ENCODE data around the gene TBCD. TPM values are rescaled to one million over a fixed set of nuclear protein-coding genes. Genes with fewer than 3 reads are reported as not detected.
"Not testable (repeated sequence)": the region's sequence is repeated elsewhere in the genome, so short reads cannot be mapped to it uniquely, and the experiment has no call there.

TBCD gene
- polyA plus RNA-seq, 12 donors: 47.5 to 79.6 (median 55.9) TPM; not detected in 1

GRCh38 chr17:82970067-82970466 is 218.2 kb downstream of the TBCD start:
- no peak for DNase-seq

GRCh38 chr17:82970818-82971590 is 219.1 kb downstream of the TBCD start:
- no peak for DNase-seq

GRCh38 chr17:82972836-82973372 is 221.0 kb downstream of the TBCD start:
- DNase-seq: no peak

- no peak for DNase-seq
Measured at GRCh38 chr17:82973456-82974135, 221.7 kb downstream of the TBCD start.

- DNase-seq: no peak
Measured at GRCh38 chr17:82974136-82974952, 222.5 kb downstream of the TBCD start.

GRCh38 chr17:82976982-82977488 is 225.2 kb downstream of the TBCD start:
- no peak for DNase-seq

GRCh38 chr17:82977606-82978005 is 225.7 kb downstream of the TBCD start:
- DNase-seq: no peak

GRCh38 chr17:82978765-82979349 is 227.0 kb downstream of the TBCD start:
- no peak for DNase-seq

GRCh38 chr17:82979718-82980117 is 227.9 kb downstream of the TBCD start:
- DNase-seq: no peak

- DNase-seq: no peak
Measured at GRCh38 chr17:82980632-82981031, 228.8 kb downstream of the TBCD start.

GRCh38 chr17:82981141-82981730 is 229.4 kb downstream of the TBCD start:
- DNase-seq: no peak

- no peak for DNase-seq
Measured at GRCh38 chr17:82983510-82984248, 231.8 kb downstream of the TBCD start.

GRCh38 chr17:82984249-82984617 is 232.4 kb downstream of the TBCD start:
- not testable (repeated sequence) for DNase-seq

- no peak for DNase-seq
Measured at GRCh38 chr17:82984751-82985427, 233.0 kb downstream of the TBCD start.

GRCh38 chr17:82985428-82985805 is 233.6 kb downstream of the TBCD start:
- no peak for DNase-seq

- DNase-seq: no peak
Measured at GRCh38 chr17:82985973-82986372, 234.1 kb downstream of the TBCD start.

- not testable (repeated sequence) for DNase-seq
Measured at GRCh38 chr17:82989051-82989450, 237.2 kb downstream of the TBCD start.

- no peak for DNase-seq
Measured at GRCh38 chr17:82989881-82990280, 238.0 kb downstream of the TBCD start.

- DNase-seq: no peak
Measured at GRCh38 chr17:82993005-82993404, 241.1 kb downstream of the TBCD start.

Measured in muscle of arm (tissue), 12 donors.